GM23338 (cell line): ENCODE results near the gene LUC7L. TPM values are rescaled to one million over a fixed set of nuclear protein-coding genes. Genes with fewer than 3 reads are reported as not detected.
A peak's percentile ranks its signal among the peaks of the same experiment; 100 is the strongest.

Source experiments
- ATAC-seq: fragments of 200-7000 bp; cut with Tn5 transposase; 3 replicates; pipeline ENCODE4 v1.9.1; 2020
- DNase-seq: peaks from one replicate; pipeline ENCODE4 v3.0.0-alpha.2; 2015; ENCODE audit warnings: low spot score
- H2AFZ ChIP-seq: fragments of 200-600 bp; sonication (generic); 2 replicates; pipeline ENCODE4 v1.8.0; 2016; ENCODE audit warnings: antibody characterized with exemption, mild to moderate bottlenecking, moderate library complexity
- H3F3A ChIP-seq: fragments of 200-600 bp; sonication (generic); replicated peaks from 2 replicates; pipeline ENCODE4 v1.8.0; 2017; ENCODE audit warnings: antibody characterized with exemption, mixed run types, low read depth
- H3K27ac ChIP-seq: fragments of 200-600 bp; sonication (generic); 2 replicates; pipeline ENCODE4 v1.6.1; 2016; ENCODE audit warnings: low read depth
- H3K27me3 ChIP-seq: fragments of 200-600 bp; sonication (generic); 2 replicates; pipeline ENCODE4 v1.8.0; 2016; ENCODE audit warnings: mild to moderate bottlenecking, mixed run types, moderate library complexity; ENCODE audit not compliant: insufficient read depth
- H3K36me3 ChIP-seq: fragments of 200-600 bp; sonication (generic); 2 replicates; pipeline ENCODE4 v1.8.0; 2016; ENCODE audit warnings: mild to moderate bottlenecking; ENCODE audit not compliant: insufficient read depth
- H3K4me1 ChIP-seq: fragments of 200-600 bp; sonication (generic); 2 replicates; pipeline ENCODE4 v1.8.0; 2016; ENCODE audit warnings: mild to moderate bottlenecking, moderate library complexity; ENCODE audit not compliant: insufficient read depth
- H3K4me2 ChIP-seq: fragments of 200-600 bp; sonication (generic); 2 replicates; pipeline ENCODE4 v1.7.1; 2017; ENCODE audit warnings: mixed run types
- H3K4me3 ChIP-seq: fragments of 200-600 bp; sonication (generic); 2 replicates; pipeline ENCODE4 v1.6.1; 2016; ENCODE audit warnings: mixed run types
- H3K79me2 ChIP-seq: fragments of 200-600 bp; sonication (generic); replicated peaks from 2 replicates; pipeline ENCODE4 v1.8.0; 2017; ENCODE audit warnings: mild to moderate bottlenecking; ENCODE audit not compliant: insufficient read depth
- H3K9me2 ChIP-seq: fragments of 200-600 bp; sonication (generic); 2 replicates; pipeline ENCODE4 v1.8.0; 2017; ENCODE audit not compliant: insufficient read depth
- H4K20me1 ChIP-seq: fragments of 200-600 bp; sonication (generic); replicated peaks from 2 replicates; pipeline ENCODE4 v1.8.0; 2017; ENCODE audit warnings: mild to moderate bottlenecking; ENCODE audit not compliant: insufficient read depth
- H3K27ac Mint-ChIP-seq: 2 replicates; pipeline ENCODE4 v1.8.0; 2020; ENCODE audit warnings: inconsistent platforms, mild to moderate bottlenecking, moderate library complexity, mixed read lengths
- H3K27me3 Mint-ChIP-seq: 3 replicates; pipeline ENCODE4 v1.8.0; 2022; ENCODE audit warnings: low read depth, mild to moderate bottlenecking, moderate library complexity, mixed read lengths, inconsistent platforms; ENCODE audit not compliant: insufficient read depth, poor library complexity
- H3K36me3 Mint-ChIP-seq: 3 replicates; pipeline ENCODE4 v1.8.0; 2021; ENCODE audit warnings: low read depth, mild to moderate bottlenecking, inconsistent platforms, moderate library complexity, mixed read lengths
- H3K4me1 Mint-ChIP-seq: 3 replicates; pipeline ENCODE4 v1.8.0; 2020; ENCODE audit warnings: mild to moderate bottlenecking, inconsistent platforms, mixed read lengths
- H3K4me3 Mint-ChIP-seq: 3 replicates; pipeline ENCODE4 v1.8.0; 2021; ENCODE audit warnings: moderate library complexity, mild to moderate bottlenecking, inconsistent platforms, mixed read lengths
- H3K9me3 Mint-ChIP-seq: 3 replicates; pipeline ENCODE4 v1.8.0; 2020; ENCODE audit warnings: moderate library complexity, mild to moderate bottlenecking, inconsistent platforms, mixed read lengths
- CREB1 ChIP-seq: fragments of 250-450 bp; sonication (Bioruptor Pico); IDR thresholded peaks from 2 replicates; pipeline ENCODE4 v1.5.0; 2020; ENCODE audit warnings: low read depth, mild to moderate bottlenecking, moderate library complexity
- CTCF ChIP-seq, 2 experiments: fragments of 200-600 bp in 1 of 2; sonication (generic) in 1 of 2; conservative IDR thresholded peaks; 2 replicates each; pipeline versions ENCODE4 v1.5.1 to v1.6.1; 2016 to 2017; ENCODE audit warnings: antibody characterized with exemption in 2 of 2, low read depth in 2 of 2, mild to moderate bottlenecking in 2 of 2, moderate library complexity in 1 of 2
- ETS1 ChIP-seq: IDR thresholded peaks from 2 replicates; pipeline ENCODE4 v1.6.1; 2016; ENCODE audit warnings: antibody characterized with exemption
- EZH2 ChIP-seq: fragments of 200-600 bp; sonication (generic); IDR thresholded peaks from one replicate; pipeline ENCODE4 v1.8.0; 2017; ENCODE audit warnings: antibody characterized with exemption, mild to moderate bottlenecking, low read depth; ENCODE audit not compliant: unreplicated experiment
- EZH2phosphoT487 ChIP-seq: fragments of 200-600 bp; sonication (generic); IDR thresholded peaks from one replicate; pipeline ENCODE4 v1.8.1; 2018; ENCODE audit warnings: antibody characterized with exemption; ENCODE audit not compliant: unreplicated experiment
- JUNB ChIP-seq: IDR thresholded peaks from one replicate; pipeline ENCODE4 v1.6.1; 2016; ENCODE audit warnings: antibody characterized with exemption; ENCODE audit not compliant: unreplicated experiment
- NANOG ChIP-seq: IDR thresholded peaks from 2 replicates; pipeline ENCODE4 v1.6.1; 2016; ENCODE audit warnings: antibody characterized with exemption, borderline replicate concordance
- POLR2AphosphoS5 ChIP-seq: IDR thresholded peaks from 2 replicates; pipeline ENCODE4 v1.6.1; 2016; ENCODE audit warnings: antibody characterized with exemption, low read depth
- REST ChIP-seq: IDR thresholded peaks from one replicate; pipeline ENCODE4 v1.6.1; 2018; ENCODE audit warnings: antibody characterized with exemption; ENCODE audit not compliant: unreplicated experiment
- STAT1 ChIP-seq: IDR thresholded peaks from one replicate; pipeline ENCODE4 v1.6.1; 2016; ENCODE audit warnings: antibody characterized with exemption; ENCODE audit not compliant: unreplicated experiment
- ZNF114 ChIP-seq: fragments of 250-450 bp; sonication (Bioruptor Pico); IDR thresholded peaks from 2 replicates; pipeline ENCODE4 v1.5.0; 2020; ENCODE audit warnings: mild to moderate bottlenecking, moderate library complexity
- ZNF331 ChIP-seq: fragments of 250-450 bp; sonication (Bioruptor Pico); IDR thresholded peaks from 2 replicates; pipeline ENCODE4 v1.5.0; 2020; ENCODE audit warnings: low read depth, mild to moderate bottlenecking, moderate library complexity
- ZNF462 ChIP-seq: fragments of 250-450 bp; sonication (Bioruptor Pico); IDR thresholded peaks from 2 replicates; pipeline ENCODE4 v1.5.0; 2020; ENCODE audit warnings: mild to moderate bottlenecking, moderate library complexity
- polyA plus RNA-seq: library from polyadenylated mRNA; unstranded; fragments of >200 nt; fragmentation: Nextera tagmentation; extraction: Ambion mirVana; gene quantifications from 2 replicates; pipeline ENCODE4 v1.2.1, GENCODE V29; 2016
- total RNA-seq: library from RNA; depleted of rRNA; stranded (reverse); fragments of >200 nt; shearing (Covaris generic); gene quantifications from 2 replicates; pipeline ENCODE4 v1.2.3, GENCODE V29; 2014

Gene LUC7L
- total and polyA plus RNA-seq, 2 experiments from 2014 or later, result 114 to 151 TPM

- DNase-seq (no peak), ATAC-seq (no peak)
- H3K27ac Mint-ChIP-seq, result no peak overlapping the region
- 0 out of 2 replicates have a peak, but pooled peaks cover 8% of the 10 kb centered on the region for H3F3A ChIP-seq
- H3K27me3 Mint-ChIP-seq, result peaks cover 11% of the 10 kb centered on the region
- peaks cover 6% of the 10 kb centered on the region for H4K20me1 ChIP-seq
- H3K4me1 ChIP-seq, result no peaks in the 10 kb centered on the region
- H3K79me2 ChIP-seq, result peaks cover 44% of the 10 kb centered on the region
- no peaks in the 10 kb centered on the region for H3K27me3 ChIP-seq
- no peaks in the 10 kb centered on the region for H3K36me3 ChIP-seq
- no peaks in the 10 kb centered on the region for H3K4me1 Mint-ChIP-seq
- no peak overlapping the region for H3K4me2 ChIP-seq
- no peaks in the 10 kb centered on the region for H3K9me2 ChIP-seq
- peak overlapping the region; percentile 76; the same call in 1 of the 2 replicates for H3K27ac ChIP-seq
- H3K9me3 Mint-ChIP-seq, result no peaks in the 10 kb centered on the region
- H2AFZ ChIP-seq, result no peak overlapping the region
- no peaks in the 10 kb centered on the region for H3K36me3 Mint-ChIP-seq
- no peak overlapping the region for H3K4me3 ChIP-seq
- TF ChIP-seq EZH2 (no peak), STAT1 (no peak), EZH2phosphoT487 (no peak), REST (no peak), ZNF331 (CRISPR knock-in tag) (no peak), NANOG (no peak), ETS1 (no peak), ZNF462 (no peak), JUNB (no peak), CREB1 (no peak), POLR2AphosphoS5 (no peak), ZNF114 (CRISPR knock-in tag) (no peak), CTCF (conservative IDR thresholded peaks at IDR 0.05; ENCODE audit: low read depth in 2 of 2) (no peak)
- no peak overlapping the region for H3K4me3 Mint-ChIP-seq
Measured at GRCh38 chr16:243348-243747, 14.1 kb upstream of the LUC7L start.
